DOHH2 (cell line): ENCODE data around the gene PARD6B.

Experiments used
- CTCF ChIP-seq: fragments of 200-600 bp; sonication (generic); IDR thresholded peaks from one replicate; pipeline ENCODE4 v1.5.1; 2014; ENCODE audit warnings: antibody characterized with exemption, mild to moderate bottlenecking, low read depth, low read length; ENCODE audit not compliant: poor library complexity, severe bottlenecking
- EZH2phosphoT487 ChIP-seq: fragments of 200-600 bp; sonication (generic); IDR thresholded peaks from 2 replicates; pipeline ENCODE4 v1.6.1; 2017; ENCODE audit warnings: borderline replicate concordance, mild to moderate bottlenecking, antibody characterized with exemption, low read length, moderate library complexity, mixed read lengths

GRCh38 chr20:50790651-50791277, 59.4 kb downstream of the PARD6B start:
- TF ChIP-seq CTCF (peak; percentile 77), EZH2phosphoT487 (no peak)
